ENCODE measurements around the gene MOV10L1. TPM values are rescaled to one million over a fixed set of nuclear protein-coding genes. Genes with fewer than 3 reads are reported as not detected.

MOV10L1 gene
- polyA plus RNA-seq, 3 donors: 0.18 to 0.35 TPM; not detected in 1

GRCh38 chr22:50041361-50042065, 48.3 kb upstream of the MOV10L1 start:
- Histone ChIP-seq H2AFZ (ENCODE audit: insufficient read depth, low read depth, low read length, poor library complexity, severe bottlenecking) (no peak overlapping the region), H3K79me2 (ENCODE audit: insufficient read depth, low read length) (no peaks in the 10 kb centered on the region), H3K9ac (ENCODE audit: insufficient read depth, low read length, poor library complexity, severe bottlenecking) (no peak overlapping the region), H3K4me1 (ENCODE audit: control insufficient read depth in 1 of 2, insufficient read depth in 2 of 2, low read length in 2 of 2) (peaks cover 0 to 6% of the 10 kb centered on the region in 2 donors), H3K4me3 (replicated peaks in 1 of 3; ENCODE audit: low read depth in 2 of 3, low read length in 3 of 3) (no peak overlapping the region), H3K36me3 (replicated peaks in 1 of 2; ENCODE audit: control insufficient read depth in 1 of 2, insufficient read depth in 2 of 2, low read length in 2 of 2) (no peaks in the 10 kb centered on the region), H3K4me2 (replicated peaks; ENCODE audit: extremely low read depth, low read length, poor library complexity, severe bottlenecking) (no peak overlapping the region), H3K27ac (ENCODE audit: low read depth in 1 of 2, low read length in 2 of 2) (no peak overlapping the region), H3K9me3 (replicated peaks in 1 of 2; ENCODE audit: control insufficient read depth in 1 of 2, insufficient read depth in 1 of 2, low read length in 2 of 2) (peaks cover 4 to 12% of the 10 kb centered on the region in 2 donors), H4K20me1 (ENCODE audit: insufficient read depth, low read length) (no peaks in the 10 kb centered on the region), H3K27me3 (ENCODE audit: control insufficient read depth in 2 of 2, insufficient read depth in 2 of 2, low read length in 2 of 2) (peaks cover 0 to 5% of the 10 kb centered on the region in 2 donors)
- Mint-ChIP-seq H3K9me3 (peaks cover 4 to 23% (median 16%) of the 10 kb centered on the region in 7 donors), H3K4me1 (peaks cover 7% of the 10 kb centered on the region), H3K36me3 (no peaks in the 10 kb centered on the region), H3K27ac (no peak overlapping the region), H3K27me3 (ENCODE audit: low read depth in 3 of 3) (peaks cover 22 to 28% (median 26%) of the 10 kb centered on the region in 3 donors), H3K4me3 (no peak overlapping the region)
- TF ChIP-seq, protein P1, sequence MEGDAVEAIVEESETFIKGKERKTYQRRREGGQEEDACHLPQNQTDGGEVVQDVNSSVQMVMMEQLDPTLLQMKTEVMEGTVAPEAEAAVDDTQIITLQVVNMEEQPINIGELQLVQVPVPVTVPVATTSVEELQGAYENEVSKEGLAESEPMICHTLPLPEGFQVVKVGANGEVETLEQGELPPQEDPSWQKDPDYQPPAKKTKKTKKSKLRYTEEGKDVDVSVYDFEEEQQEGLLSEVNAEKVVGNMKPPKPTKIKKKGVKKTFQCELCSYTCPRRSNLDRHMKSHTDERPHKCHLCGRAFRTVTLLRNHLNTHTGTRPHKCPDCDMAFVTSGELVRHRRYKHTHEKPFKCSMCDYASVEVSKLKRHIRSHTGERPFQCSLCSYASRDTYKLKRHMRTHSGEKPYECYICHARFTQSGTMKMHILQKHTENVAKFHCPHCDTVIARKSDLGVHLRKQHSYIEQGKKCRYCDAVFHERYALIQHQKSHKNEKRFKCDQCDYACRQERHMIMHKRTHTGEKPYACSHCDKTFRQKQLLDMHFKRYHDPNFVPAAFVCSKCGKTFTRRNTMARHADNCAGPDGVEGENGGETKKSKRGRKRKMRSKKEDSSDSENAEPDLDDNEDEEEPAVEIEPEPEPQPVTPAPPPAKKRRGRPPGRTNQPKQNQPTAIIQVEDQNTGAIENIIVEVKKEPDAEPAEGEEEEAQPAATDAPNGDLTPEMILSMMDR (IDR thresholded peaks at IDR 0.05): no peak
- WGBS (ENCODE audit: insufficient coverage): 84% methylated on average over 17 of the region's 17 CpGs
- no peak for DNase-seq
- intact Hi-C loops (cut with micrococcal nuclease): no loop called here

DNA sequence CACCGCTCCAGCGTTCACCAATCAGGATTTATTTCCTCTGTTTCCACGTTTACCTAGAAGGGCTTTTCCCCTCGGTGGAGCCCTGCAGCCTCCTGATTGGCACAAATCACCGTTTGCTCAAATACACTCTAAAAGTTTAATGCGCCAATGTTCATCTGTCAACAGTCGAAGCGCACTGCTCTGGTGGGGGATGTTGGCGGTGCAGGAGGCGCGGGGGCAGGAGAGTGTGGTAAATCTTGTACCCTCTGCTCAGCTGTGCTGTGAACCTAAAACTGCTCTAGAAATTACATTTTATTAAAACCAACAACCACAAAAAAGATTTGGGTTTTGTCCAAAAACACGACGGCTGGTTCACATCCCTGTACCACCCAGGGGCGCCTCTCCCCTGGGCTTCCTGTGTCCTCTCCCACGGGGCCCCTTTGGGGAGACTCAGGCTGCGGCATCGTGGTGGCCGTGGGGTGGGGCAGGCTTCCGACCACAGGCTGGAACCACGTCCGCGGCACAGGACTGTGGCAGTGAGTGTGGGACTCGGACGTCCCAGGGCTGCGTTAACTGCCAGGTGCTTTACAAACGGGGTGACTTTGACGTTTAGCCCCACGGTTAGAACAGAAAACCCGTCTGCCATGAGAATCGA, 45.2 kb upstream of the MOV10L1 start:
- Mint-ChIP-seq H3K27ac (no peak overlapping the region), H3K4me3 (peak overlapping the region in 1 of 2 donors; percentile 60), H3K27me3 (ENCODE audit: low read depth in 3 of 3) (peaks cover 23 to 26% (median 23%) of the 10 kb centered on the region in 3 donors), H3K36me3 (no peaks in the 10 kb centered on the region), H3K9me3 (peaks cover 0 to 10% (median 5%) of the 10 kb centered on the region in 7 donors), H3K4me1 (peaks cover 7% of the 10 kb centered on the region)
- Histone ChIP-seq H4K20me1 (ENCODE audit: insufficient read depth, low read length) (no peaks in the 10 kb centered on the region), H3K4me3 (replicated peaks in 1 of 3; ENCODE audit: low read depth in 2 of 3, low read length in 3 of 3) (no peak overlapping the region), H3K9me3 (replicated peaks in 1 of 2; ENCODE audit: control insufficient read depth in 1 of 2, insufficient read depth in 1 of 2, low read length in 2 of 2) (peaks cover under 1 to 5% of the 10 kb centered on the region in 2 donors), H3K79me2 (ENCODE audit: insufficient read depth, low read length) (no peaks in the 10 kb centered on the region), H3K4me1 (ENCODE audit: control insufficient read depth in 1 of 2, insufficient read depth in 2 of 2, low read length in 2 of 2) (peaks cover 0 to 6% of the 10 kb centered on the region in 2 donors), H3K27me3 (ENCODE audit: control insufficient read depth in 2 of 2, insufficient read depth in 2 of 2, low read length in 2 of 2) (peaks cover 0 to 5% of the 10 kb centered on the region in 2 donors), H3K9ac (ENCODE audit: insufficient read depth, low read length, poor library complexity, severe bottlenecking) (no peak overlapping the region), H3K4me2 (replicated peaks; ENCODE audit: extremely low read depth, low read length, poor library complexity, severe bottlenecking) (no peak overlapping the region), H2AFZ (ENCODE audit: insufficient read depth, low read depth, low read length, poor library complexity, severe bottlenecking) (peak overlapping the region; percentile 21), H3K36me3 (replicated peaks in 1 of 2; ENCODE audit: control insufficient read depth in 1 of 2, insufficient read depth in 2 of 2, low read length in 2 of 2) (no peaks in the 10 kb centered on the region), H3K27ac (ENCODE audit: low read depth in 1 of 2, low read length in 2 of 2) (no peak overlapping the region)
- TF ChIP-seq, protein P1 (IDR thresholded peaks at IDR 0.05): no peak
- intact Hi-C loops (cut with micrococcal nuclease): no loop called here
- no peak for DNase-seq
- 5% methylated on average over 19 of the region's 30 CpGs for WGBS (ENCODE audit: insufficient coverage)

Measured in CD14-positive monocyte (primary cell).